Measurements from ENCODE around the gene HIVEP3. TPM values are rescaled to one million over a fixed set of nuclear protein-coding genes. Genes with fewer than 3 reads are reported as not detected.

The HIVEP3 gene
- total RNA-seq, 1 donor from 2014 or later: 0.37 TPM

DNA sequence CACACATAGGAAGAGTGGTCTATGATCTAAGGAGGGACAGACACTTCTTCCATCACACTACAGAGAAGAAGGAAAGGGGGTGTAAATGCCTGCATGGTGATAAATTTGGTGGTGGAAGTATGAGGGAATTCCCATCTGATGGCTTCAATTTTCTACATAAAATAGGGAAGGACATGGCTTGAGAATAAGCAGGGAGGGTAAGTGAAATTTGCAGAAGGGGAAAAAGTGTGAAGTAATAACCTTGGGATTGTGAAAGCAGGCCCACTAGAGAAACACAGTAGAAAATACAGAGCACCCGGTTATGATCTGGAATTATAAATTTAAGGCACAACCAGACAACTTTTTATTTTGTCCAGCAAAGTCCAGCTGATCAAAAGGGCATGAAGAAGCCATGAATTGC lies 22.7 kb upstream of the HIVEP3 start:
- no peak for DNase-seq (ENCODE audit: low spot score)
- no peaks in the 10 kb centered on the region for H3F3A ChIP-seq (ENCODE audit: low read depth)

DNA sequence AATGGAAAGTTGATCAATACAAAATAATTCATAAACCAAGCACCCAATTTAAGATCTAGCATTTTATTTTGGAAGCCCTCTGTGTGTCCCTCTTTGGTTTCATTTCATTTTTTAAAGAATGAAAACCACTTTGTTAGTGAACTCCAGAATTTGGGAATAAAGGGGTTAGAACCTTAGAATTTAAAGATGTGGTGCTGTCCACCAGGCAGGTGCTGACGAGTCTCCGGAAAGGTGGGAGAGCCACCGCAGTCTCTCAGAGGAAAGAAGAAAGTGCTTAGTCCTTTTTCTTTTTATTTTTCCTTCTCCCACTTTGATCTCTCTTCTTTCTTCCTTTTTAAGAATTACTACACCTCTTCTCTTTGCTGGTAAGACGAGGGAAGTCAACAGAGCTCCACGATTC lies 20.5 kb upstream of the HIVEP3 start:
- no peak overlapping the region for H2AFZ ChIP-seq (replicated peaks)
- H3F3A ChIP-seq (ENCODE audit: low read depth): no peaks in the 10 kb centered on the region
- no peaks in the 10 kb centered on the region for H3K79me2 ChIP-seq (ENCODE audit: low read depth)
- no peaks in the 10 kb centered on the region for H3K27me3 Mint-ChIP-seq (ENCODE audit: insufficient read depth, low read depth)
- no peaks in the 10 kb centered on the region for H3K4me1 ChIP-seq
- no peak overlapping the region for H3K4me3 ChIP-seq
- DNase-seq (ENCODE audit: low spot score): peak; percentile 32
- no peaks in the 10 kb centered on the region for H4K20me1 ChIP-seq (ENCODE audit: low read depth)
- H3K36me3 ChIP-seq: no peaks in the 10 kb centered on the region
- no peak for TF ChIP-seq EZH2phosphoT487 (IDR thresholded peaks at IDR 0.05)
- TF ChIP-seq EZH2 (IDR thresholded peaks at IDR 0.05): no peak
- TF ChIP-seq, protein P1, sequence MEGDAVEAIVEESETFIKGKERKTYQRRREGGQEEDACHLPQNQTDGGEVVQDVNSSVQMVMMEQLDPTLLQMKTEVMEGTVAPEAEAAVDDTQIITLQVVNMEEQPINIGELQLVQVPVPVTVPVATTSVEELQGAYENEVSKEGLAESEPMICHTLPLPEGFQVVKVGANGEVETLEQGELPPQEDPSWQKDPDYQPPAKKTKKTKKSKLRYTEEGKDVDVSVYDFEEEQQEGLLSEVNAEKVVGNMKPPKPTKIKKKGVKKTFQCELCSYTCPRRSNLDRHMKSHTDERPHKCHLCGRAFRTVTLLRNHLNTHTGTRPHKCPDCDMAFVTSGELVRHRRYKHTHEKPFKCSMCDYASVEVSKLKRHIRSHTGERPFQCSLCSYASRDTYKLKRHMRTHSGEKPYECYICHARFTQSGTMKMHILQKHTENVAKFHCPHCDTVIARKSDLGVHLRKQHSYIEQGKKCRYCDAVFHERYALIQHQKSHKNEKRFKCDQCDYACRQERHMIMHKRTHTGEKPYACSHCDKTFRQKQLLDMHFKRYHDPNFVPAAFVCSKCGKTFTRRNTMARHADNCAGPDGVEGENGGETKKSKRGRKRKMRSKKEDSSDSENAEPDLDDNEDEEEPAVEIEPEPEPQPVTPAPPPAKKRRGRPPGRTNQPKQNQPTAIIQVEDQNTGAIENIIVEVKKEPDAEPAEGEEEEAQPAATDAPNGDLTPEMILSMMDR (IDR thresholded peaks at IDR 0.05): no peak
- peaks cover 4% of the 10 kb centered on the region for H3K9me3 Mint-ChIP-seq
- H3K36me3 Mint-ChIP-seq: no peaks in the 10 kb centered on the region
- peaks cover 9% of the 10 kb centered on the region for H3K9me3 ChIP-seq (ENCODE audit: low read depth)
- no peak overlapping the region for H3K4me3 Mint-ChIP-seq
- H3K9ac ChIP-seq: no peak overlapping the region
- no peak overlapping the region for H3K27ac Mint-ChIP-seq
- H3K27me3 ChIP-seq: no peaks in the 10 kb centered on the region
- no peak overlapping the region for H3K27ac ChIP-seq
- peaks cover 11% of the 10 kb centered on the region for H3K4me1 Mint-ChIP-seq
- no peak overlapping the region for H3K4me2 ChIP-seq

More for the DNA sequence above, 22.7 kb upstream of the HIVEP3 start:
- Histone ChIP-seq H4K20me1 (ENCODE audit: low read depth) (no peaks in the 10 kb centered on the region), H3K4me1 (no peaks in the 10 kb centered on the region), H3K27me3 (no peaks in the 10 kb centered on the region), H3K9me3 (ENCODE audit: low read depth) (peaks cover 9% of the 10 kb centered on the region), H3K9ac (no peak overlapping the region), H3K27ac (no peak overlapping the region), H3K36me3 (no peaks in the 10 kb centered on the region), H2AFZ (replicated peaks) (no peak overlapping the region), H3K4me3 (no peak overlapping the region), H3K4me2 (no peak overlapping the region), H3K79me2 (ENCODE audit: low read depth) (no peaks in the 10 kb centered on the region)
- no peak overlapping the region for H3K27ac Mint-ChIP-seq
- H3K4me3 Mint-ChIP-seq: no peak overlapping the region
- no peaks in the 10 kb centered on the region for H3K36me3 Mint-ChIP-seq
- peaks cover 2% of the 10 kb centered on the region for H3K9me3 Mint-ChIP-seq
- H3K4me1 Mint-ChIP-seq: peaks cover 5% of the 10 kb centered on the region
- TF ChIP-seq EZH2phosphoT487 (IDR thresholded peaks at IDR 0.05): no peak
- TF ChIP-seq EZH2 (IDR thresholded peaks at IDR 0.05): no peak
- TF ChIP-seq, protein P1 (IDR thresholded peaks at IDR 0.05): no peak
- no peaks in the 10 kb centered on the region for H3K27me3 Mint-ChIP-seq (ENCODE audit: insufficient read depth, low read depth)

DNA sequence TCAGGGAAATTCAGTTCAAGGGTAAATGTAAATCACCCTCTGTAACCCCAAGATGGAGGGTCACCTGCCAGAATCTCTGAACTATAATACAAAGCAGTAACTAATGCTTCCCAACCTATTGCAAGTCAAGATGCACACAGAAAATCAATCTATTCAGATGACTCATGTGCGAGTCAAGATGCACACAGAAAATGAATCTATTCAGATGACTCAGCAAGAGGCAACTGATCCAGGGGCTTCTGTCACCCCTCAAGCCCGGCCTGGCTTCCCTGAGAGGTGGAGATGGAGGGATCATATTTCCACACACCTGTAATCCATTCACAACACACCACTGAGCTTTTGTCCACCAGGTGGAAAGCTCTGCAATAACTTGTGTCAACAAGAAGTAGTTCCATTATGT lies 17.4 kb upstream of the HIVEP3 start:
- H2AFZ ChIP-seq (replicated peaks): no peak overlapping the region
- Mint-ChIP-seq H3K4me3 (no peak overlapping the region), H3K36me3 (no peaks in the 10 kb centered on the region), H3K9me3 (peaks cover 7% of the 10 kb centered on the region), H3K27me3 (ENCODE audit: insufficient read depth, low read depth) (no peaks in the 10 kb centered on the region), H3K4me1 (peaks cover 11% of the 10 kb centered on the region), H3K27ac (no peak overlapping the region)
- no peaks in the 10 kb centered on the region for H3K36me3 ChIP-seq
- TF ChIP-seq, protein P1 (IDR thresholded peaks at IDR 0.05): no peak
- TF ChIP-seq EZH2 (IDR thresholded peaks at IDR 0.05) (no peak), EZH2phosphoT487 (IDR thresholded peaks at IDR 0.05) (no peak)
- H3K27me3 ChIP-seq: no peaks in the 10 kb centered on the region
- H4K20me1 ChIP-seq (ENCODE audit: low read depth): no peaks in the 10 kb centered on the region
- H3K9me3 ChIP-seq (ENCODE audit: low read depth): no peaks in the 10 kb centered on the region
- H3K4me3 ChIP-seq: no peak overlapping the region
- no peaks in the 10 kb centered on the region for H3F3A ChIP-seq (ENCODE audit: low read depth)
- H3K27ac ChIP-seq: no peak overlapping the region
- H3K79me2 ChIP-seq (ENCODE audit: low read depth): no peaks in the 10 kb centered on the region
- no peak for DNase-seq (ENCODE audit: low spot score)
- H3K4me2 ChIP-seq: no peak overlapping the region
- H3K9ac ChIP-seq: no peak overlapping the region
- H3K4me1 ChIP-seq: no peaks in the 10 kb centered on the region
